CD4-positive, alpha-beta T cell (primary cell): ENCODE measurements around the gene C1QTNF9. TPM values are rescaled to one million over a fixed set of nuclear protein-coding genes. Genes with fewer than 3 reads are reported as not detected.
"Not testable (repeated sequence)": the region's sequence is repeated elsewhere in the genome, so short reads cannot be mapped to it uniquely, and the experiment has no call there.

Source experiments
- ATAC-seq: fragments of 200-7000 bp; cut with Tn5 transposase; one replicate; pipeline ENCODE4 v1.10.0; 2022; ENCODE audit warnings: mild to moderate bottlenecking; ENCODE audit not compliant: poor library complexity
- CTCF ChIA-PET: fragments of 350-600 bp; sonication (Branson Sonifier 250); formaldehyde crosslinking; loops from one replicate; lab custom pipeline; 2021; ENCODE audit warnings: antibody characterized with exemption, inconsistent platforms; lab: Charles Lee
- POLR2A ChIA-PET: fragments of 350-600 bp; sonication (Branson Sonifier 250); formaldehyde crosslinking; loops from one replicate; lab custom pipeline; 2021; ENCODE audit warnings: antibody characterized with exemption, inconsistent platforms; lab: Charles Lee
- DNase-seq, 14 experiments: peaks; one replicate each; pipeline ENCODE4 v3.0.0-alpha.2; 2013 to 2020; ENCODE audit warnings: mixed read lengths in 2 of 14
- H3K27ac ChIP-seq, 2 donors: one replicate each; pipeline versions ENCODE4 v1.5.1 to v1.7.0; 2013; ENCODE audit warnings: low read length in 2 of 2, low read depth in 1 of 2, mild to moderate bottlenecking in 1 of 2
- H3K27me3 ChIP-seq, 2 experiments: 1 replicate in 1 of 2; 2 replicates in 1 of 2; pipeline versions ENCODE4 v1.6.1 to v1.7.0; 2013; ENCODE audit warnings: low read length in 2 of 2, control low read depth in 1 of 2, mild to moderate bottlenecking in 1 of 2, moderate library complexity in 1 of 2; ENCODE audit not compliant: insufficient read depth in 2 of 2, control insufficient read depth in 1 of 2
- H3K36me3 ChIP-seq: one replicate; pipeline ENCODE4 v1.6.1; 2013; ENCODE audit warnings: low read length, control low read depth; ENCODE audit not compliant: insufficient read depth
- H3K4me1 ChIP-seq: one replicate; pipeline ENCODE4 v1.6.1; 2013; ENCODE audit warnings: low read length, control low read depth; ENCODE audit not compliant: insufficient read depth
- H3K4me3 ChIP-seq: one replicate; pipeline ENCODE4 v1.5.1; 2013; ENCODE audit warnings: mild to moderate bottlenecking, low read length, moderate library complexity
- H3K9me3 ChIP-seq, 2 experiments: 1 replicate in 1 of 2; 2 replicates in 1 of 2; pipeline versions ENCODE4 v1.6.1 to v1.7.0; 2013; ENCODE audit warnings: low read length in 2 of 2, mild to moderate bottlenecking in 2 of 2, control low read depth in 1 of 2, moderate library complexity in 1 of 2; ENCODE audit not compliant: control insufficient read depth in 1 of 2, insufficient read depth in 1 of 2
- H3K27ac Mint-ChIP-seq: one replicate; pipeline ENCODE4 v1.8.0; 2020; ENCODE audit warnings: mixed read lengths
- H3K27me3 Mint-ChIP-seq: one replicate; pipeline ENCODE4 v1.8.0; 2021; ENCODE audit warnings: mixed read lengths
- H3K36me3 Mint-ChIP-seq: one replicate; pipeline ENCODE4 v1.8.0; 2021; ENCODE audit warnings: low read depth, mixed read lengths
- H3K4me1 Mint-ChIP-seq: one replicate; pipeline ENCODE4 v1.8.0; 2021; ENCODE audit warnings: low read depth, mixed read lengths
- H3K4me3 Mint-ChIP-seq: one replicate; pipeline ENCODE4 v1.8.0; 2020; ENCODE audit warnings: mild to moderate bottlenecking, mixed read lengths
- H3K9me3 Mint-ChIP-seq: one replicate; pipeline ENCODE4 v1.8.0; 2020; ENCODE audit warnings: mixed read lengths
- CTCF ChIP-seq: fragments of 200-600 bp; IDR thresholded peaks from one replicate; pipeline ENCODE4 v1.8.0; 2022; ENCODE audit warnings: antibody characterized with exemption, mild to moderate bottlenecking
- intact Hi-C, 2 experiments: fragments of 100-400 bp; cut with DNase I in 1 of 2; cut with micrococcal nuclease in 1 of 2; formaldehyde crosslinking; loops; one replicate each; pipeline versions ENCODE4 v1.15.1 to v1.9.0; 2023 to 2025; cut with DNase I, micrococcal nuclease
- total RNA-seq, 174 experiments: library from RNA in 2 of 174; stranded (reverse) in 2 of 174; gene quantifications; one replicate each; pipeline ENCODE4 v1.2.3 and lab custom pipeline; 2021 to 2026

The C1QTNF9 gene
- total RNA-seq, 2 experiments from 2014 or later, result not detected

- H3K4me1 ChIP-seq, result no peaks in the 10 kb centered on the region
- H3K4me3 Mint-ChIP-seq, result no peak overlapping the region
- H3K36me3 ChIP-seq, result no peaks in the 10 kb centered on the region
- no peaks in the 10 kb centered on the region for H3K27me3 ChIP-seq
- CTCF ChIA-PET, result no interaction called here
- no peaks in the 10 kb centered on the region for H3K9me3 ChIP-seq
- no peak for TF ChIP-seq CTCF
- no peak for ATAC-seq
- no peak overlapping the region for H3K27ac Mint-ChIP-seq
- intact Hi-C loops, result no loop called here
- H3K27me3 Mint-ChIP-seq, result no peaks in the 10 kb centered on the region
- H3K27ac ChIP-seq, result no peak overlapping the region
- no peaks in the 10 kb centered on the region for H3K4me1 Mint-ChIP-seq
- POLR2A ChIA-PET, result no interaction called here
- no peak overlapping the region for H3K4me3 ChIP-seq
- no peaks in the 10 kb centered on the region for H3K9me3 Mint-ChIP-seq
- H3K36me3 Mint-ChIP-seq, result no peaks in the 10 kb centered on the region
- no peak for DNase-seq
These were observed 47.5 kb downstream of the C1QTNF9 start for GRCh38 chr13:24356837-24357236.

GRCh38 chr13:24357756-24358155 is 48.4 kb downstream of the C1QTNF9 start:
- no peaks in the 10 kb centered on the region for H3K9me3 ChIP-seq
- H3K27ac ChIP-seq, result no peak overlapping the region
- no peaks in the 10 kb centered on the region for H3K4me1 Mint-ChIP-seq
- no peaks in the 10 kb centered on the region for H3K27me3 Mint-ChIP-seq
- POLR2A ChIA-PET, result no interaction called here
- H3K36me3 Mint-ChIP-seq, result no peaks in the 10 kb centered on the region
- DNase-seq, result no peak
- H3K36me3 ChIP-seq, result no peaks in the 10 kb centered on the region
- intact Hi-C loops, result no loop called here
- no peaks in the 10 kb centered on the region for H3K27me3 ChIP-seq
- no peak for ATAC-seq
- H3K4me3 ChIP-seq, result no peak overlapping the region
- H3K9me3 Mint-ChIP-seq, result no peaks in the 10 kb centered on the region
- H3K27ac Mint-ChIP-seq, result no peak overlapping the region
- CTCF ChIA-PET, result no interaction called here
- H3K4me1 ChIP-seq, result no peaks in the 10 kb centered on the region
- TF ChIP-seq CTCF, result no peak
- H3K4me3 Mint-ChIP-seq, result no peak overlapping the region

- H3K27me3 Mint-ChIP-seq, H3K27ac Mint-ChIP-seq, H3K4me3 ChIP-seq, H3K9me3 ChIP-seq, ATAC-seq, H3K4me3 Mint-ChIP-seq, H3K4me1 Mint-ChIP-seq, H3K36me3 Mint-ChIP-seq, H3K36me3 ChIP-seq, CTCF ChIA-PET, H3K27ac ChIP-seq, POLR2A ChIA-PET, H3K27me3 ChIP-seq, DNase-seq, intact Hi-C loops, H3K4me1 ChIP-seq, H3K9me3 Mint-ChIP-seq: not testable (repeated sequence)
These were observed 49.5 kb downstream of the C1QTNF9 start for GRCh38 chr13:24358836-24359235.

GRCh38 chr13:24359252-24359651 is 49.9 kb downstream of the C1QTNF9 start:
- H3K4me3 ChIP-seq, H3K36me3 Mint-ChIP-seq, CTCF ChIA-PET, H3K27ac Mint-ChIP-seq, intact Hi-C loops, H3K9me3 Mint-ChIP-seq, H3K27me3 ChIP-seq, H3K27me3 Mint-ChIP-seq, H3K9me3 ChIP-seq, H3K36me3 ChIP-seq, H3K4me1 Mint-ChIP-seq, DNase-seq, POLR2A ChIA-PET, H3K4me3 Mint-ChIP-seq, ATAC-seq, H3K4me1 ChIP-seq, H3K27ac ChIP-seq: not testable (repeated sequence)
